Hepatocyte (in vitro differentiated cells): ENCODE data around the gene SLC22A23. TPM values are rescaled to one million over a fixed set of nuclear protein-coding genes. Genes with fewer than 3 reads are reported as not detected.

Experiments
- DNase-seq: peaks from one replicate; pipeline ENCODE4 v3.0.0-alpha.2; 2016; ENCODE audit warnings: low spot score
- H2AFZ ChIP-seq: fragments of 200-600 bp; sonication (generic); 2 replicates; pipeline ENCODE4 v1.6.0; 2016; ENCODE audit warnings: antibody characterized with exemption, mild to moderate bottlenecking
- H3K27ac ChIP-seq: fragments of 200-600 bp; sonication (generic); 2 replicates; pipeline ENCODE4 v1.5.1; 2016; ENCODE audit warnings: mild to moderate bottlenecking
- H3K27me3 ChIP-seq: fragments of 200-600 bp; sonication (generic); 2 replicates; pipeline ENCODE4 v1.6.1; 2016
- H3K36me3 ChIP-seq: fragments of 200-600 bp; sonication (generic); replicated peaks from 2 replicates; pipeline ENCODE4 v1.5.1; 2016; ENCODE audit warnings: low read depth; ENCODE audit not compliant: insufficient read depth
- H3K4me1 ChIP-seq: fragments of 200-600 bp; sonication (generic); 2 replicates; pipeline ENCODE4 v1.5.1; 2016; ENCODE audit warnings: mild to moderate bottlenecking, moderate library complexity; ENCODE audit not compliant: insufficient read depth
- H3K4me2 ChIP-seq: fragments of 200-600 bp; sonication (generic); 2 replicates; pipeline ENCODE4 v1.6.0; 2016
- H3K4me3 ChIP-seq: fragments of 200-600 bp; sonication (generic); 2 replicates; pipeline ENCODE4 v1.5.1; 2016; ENCODE audit warnings: mild to moderate bottlenecking
- H3K79me2 ChIP-seq: fragments of 200-600 bp; sonication (generic); 2 replicates; pipeline ENCODE4 v1.6.0; 2017; ENCODE audit warnings: mild to moderate bottlenecking
- H3K9me2 ChIP-seq: fragments of 200-600 bp; sonication (generic); replicated peaks from 2 replicates; pipeline ENCODE4 v1.6.0; 2017; ENCODE audit warnings: mild to moderate bottlenecking; ENCODE audit not compliant: insufficient read depth
- H3K9me3 ChIP-seq: fragments of 200-600 bp; sonication (generic); 2 replicates; pipeline ENCODE4 v1.5.1; 2016; ENCODE audit warnings: low read depth, mild to moderate bottlenecking
- H4K20me1 ChIP-seq: fragments of 200-600 bp; sonication (generic); 2 replicates; pipeline ENCODE4 v1.6.0; 2016; ENCODE audit warnings: mild to moderate bottlenecking; ENCODE audit not compliant: insufficient read depth, poor library complexity, severe bottlenecking
- EZH2 ChIP-seq: fragments of 200-600 bp; sonication (generic); IDR thresholded peaks from 2 replicates; pipeline ENCODE4 v1.6.1; 2016; ENCODE audit warnings: antibody characterized with exemption, mild to moderate bottlenecking, borderline replicate concordance
- EZH2phosphoT487 ChIP-seq: fragments of 200-600 bp; sonication (generic); IDR thresholded peaks from one replicate; pipeline ENCODE4 v1.6.1; 2018; ENCODE audit warnings: antibody characterized with exemption, mild to moderate bottlenecking, low read depth, moderate library complexity; ENCODE audit not compliant: unreplicated experiment, severe bottlenecking
- WGBS: methylation state at CpG from one replicate; pipeline ENCODE4 v1.1.6; 2016; ENCODE audit warnings: low lambda C conversion rate; ENCODE audit errors: missing lambda C conversion rate; 5-methylcytosine and 5-hydroxymethylcytosine counted together
- polyA plus RNA-seq: library from polyadenylated mRNA; unstranded; fragments of >200 nt; fragmentation: Nextera tagmentation; extraction: Ambion mirVana; gene quantifications from 2 replicates; pipeline ENCODE4 v1.2.1, GENCODE V29; 2016
- total RNA-seq: library from RNA; depleted of rRNA; stranded (reverse); fragments of >200 nt; gene quantifications from 2 replicates; pipeline ENCODE4 v1.2.3, GENCODE V29; 2014
- TF ChIP-seq, protein P1 (sequence below): fragments of 200-600 bp; sonication (generic); IDR thresholded peaks from 2 replicates; pipeline ENCODE4 v1.5.1; 2016; ENCODE audit warnings: antibody characterized with exemption, mild to moderate bottlenecking; ENCODE audit not compliant: poor library complexity

The SLC22A23 gene
- total and polyA plus RNA-seq, 2 experiments from 2014 or later: 14.3 to 14.8 TPM

DNA sequence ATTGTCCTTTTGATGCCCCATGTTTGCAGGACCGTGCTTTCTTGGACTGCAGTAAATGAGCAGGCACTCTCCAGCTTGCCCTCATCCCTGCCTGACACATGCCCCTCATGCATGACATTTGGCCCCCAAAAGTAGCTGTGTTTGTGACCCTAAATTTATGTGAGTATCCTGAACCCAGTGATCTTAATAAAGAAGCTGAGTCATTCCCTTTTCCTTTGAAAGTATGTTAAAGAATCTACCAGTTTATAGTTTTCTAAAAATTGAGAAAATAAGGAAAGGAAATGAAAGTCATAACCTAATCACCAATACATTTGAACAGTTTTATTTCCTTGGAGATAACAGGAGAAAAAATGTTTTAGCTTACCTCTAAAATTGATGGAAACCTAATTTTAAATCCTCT is 3.4 kb upstream of the SLC22A23 start:
- no peaks in the 10 kb centered on the region for H3K9me3 ChIP-seq
- DNase-seq: no peak
- H3K4me2 ChIP-seq: no peak overlapping the region
- no peaks in the 10 kb centered on the region for H3K9me2 ChIP-seq
- H3K4me3 ChIP-seq: no peak overlapping the region
- 76% methylated on average over 1 of the region's 1 CpG for WGBS
- no peak overlapping the region for H3K27ac ChIP-seq
- H3K4me1 ChIP-seq: no peaks in the 10 kb centered on the region
- H2AFZ ChIP-seq: no peak overlapping the region
- peaks cover 7% of the 10 kb centered on the region for H3K27me3 ChIP-seq
- no peaks in the 10 kb centered on the region for H4K20me1 ChIP-seq
- H3K36me3 ChIP-seq: no peaks in the 10 kb centered on the region
- H3K79me2 ChIP-seq: peaks cover 6% of the 10 kb centered on the region
- TF ChIP-seq EZH2phosphoT487 (no peak), EZH2 (no peak)
- TF ChIP-seq, protein P1, sequence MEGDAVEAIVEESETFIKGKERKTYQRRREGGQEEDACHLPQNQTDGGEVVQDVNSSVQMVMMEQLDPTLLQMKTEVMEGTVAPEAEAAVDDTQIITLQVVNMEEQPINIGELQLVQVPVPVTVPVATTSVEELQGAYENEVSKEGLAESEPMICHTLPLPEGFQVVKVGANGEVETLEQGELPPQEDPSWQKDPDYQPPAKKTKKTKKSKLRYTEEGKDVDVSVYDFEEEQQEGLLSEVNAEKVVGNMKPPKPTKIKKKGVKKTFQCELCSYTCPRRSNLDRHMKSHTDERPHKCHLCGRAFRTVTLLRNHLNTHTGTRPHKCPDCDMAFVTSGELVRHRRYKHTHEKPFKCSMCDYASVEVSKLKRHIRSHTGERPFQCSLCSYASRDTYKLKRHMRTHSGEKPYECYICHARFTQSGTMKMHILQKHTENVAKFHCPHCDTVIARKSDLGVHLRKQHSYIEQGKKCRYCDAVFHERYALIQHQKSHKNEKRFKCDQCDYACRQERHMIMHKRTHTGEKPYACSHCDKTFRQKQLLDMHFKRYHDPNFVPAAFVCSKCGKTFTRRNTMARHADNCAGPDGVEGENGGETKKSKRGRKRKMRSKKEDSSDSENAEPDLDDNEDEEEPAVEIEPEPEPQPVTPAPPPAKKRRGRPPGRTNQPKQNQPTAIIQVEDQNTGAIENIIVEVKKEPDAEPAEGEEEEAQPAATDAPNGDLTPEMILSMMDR: no peak

DNA sequence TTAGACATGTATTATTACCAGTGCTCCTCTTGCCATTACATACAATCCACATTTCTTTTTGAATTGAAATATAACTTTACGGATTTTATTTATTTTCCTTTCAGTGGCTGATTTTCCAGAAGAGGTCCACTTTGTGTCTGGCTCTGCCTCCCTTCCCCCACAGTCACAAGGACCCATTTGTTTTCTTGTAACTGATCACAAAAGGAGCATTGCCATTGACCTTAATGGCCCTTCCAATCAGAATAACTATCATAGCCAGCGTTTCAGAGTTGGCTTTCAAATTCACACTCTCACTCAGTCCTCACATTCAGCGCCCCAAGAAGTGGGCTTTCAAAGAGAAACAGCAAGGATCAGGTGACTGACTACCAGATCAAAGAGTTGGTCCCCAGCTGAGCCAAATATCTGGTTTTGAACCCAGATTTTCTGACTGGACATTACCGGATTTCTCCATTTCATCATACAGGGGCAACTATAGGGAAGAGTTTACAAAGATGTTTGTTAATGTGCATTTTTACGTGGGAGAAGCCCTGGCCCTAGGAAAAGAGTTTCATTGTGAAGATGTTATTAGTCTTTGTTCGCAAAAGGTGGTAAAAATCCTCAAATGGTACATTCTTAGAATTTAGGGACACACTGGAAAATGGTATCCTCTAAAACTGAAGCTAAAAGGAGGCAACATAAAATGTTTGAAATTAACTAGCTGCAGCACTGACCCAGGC is 2.0 kb upstream of the SLC22A23 start:
- Histone ChIP-seq H3K27me3 (peaks cover 7% of the 10 kb centered on the region), H3K9me2 (no peaks in the 10 kb centered on the region)

DNA sequence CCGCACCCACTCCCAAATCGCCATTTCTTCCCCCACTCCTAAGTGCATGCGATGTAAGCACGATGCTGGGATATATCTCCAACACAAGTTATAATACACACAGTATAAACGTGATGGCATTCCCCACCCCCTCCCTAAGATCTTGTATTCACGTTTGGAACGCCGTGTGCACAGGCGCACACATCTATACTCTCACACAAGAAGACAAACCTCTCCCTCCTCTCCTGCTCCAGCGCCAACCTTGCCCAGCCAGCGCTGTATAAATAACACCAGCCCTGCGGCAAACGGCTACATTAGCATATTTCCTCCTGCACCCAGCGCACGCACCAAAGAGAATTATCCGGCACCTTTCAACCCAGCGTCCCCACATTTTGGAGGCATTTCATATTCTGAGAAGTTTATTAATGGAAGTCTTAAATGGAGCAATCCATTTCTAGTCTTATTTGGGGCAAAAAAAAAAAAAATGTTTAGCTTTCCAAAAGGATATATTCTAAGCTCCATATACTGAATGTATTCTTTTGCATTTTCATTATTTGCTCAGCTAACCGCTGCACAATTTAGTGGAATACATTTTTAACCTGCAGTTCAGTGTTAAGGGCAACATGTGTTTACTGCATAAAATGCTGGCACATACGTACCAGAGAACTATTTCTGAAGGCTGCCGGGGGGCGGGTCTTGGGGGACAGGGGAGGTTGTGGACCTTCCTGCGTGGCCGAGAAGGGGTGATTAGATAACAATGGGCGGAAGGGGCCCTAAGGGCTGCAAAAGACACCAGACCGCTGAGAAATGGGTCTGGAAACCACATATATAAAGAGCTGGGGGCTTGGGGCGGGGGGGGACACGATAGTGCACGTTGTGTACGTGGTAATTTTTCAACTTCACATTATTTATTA is 1.1 kb upstream of the SLC22A23 start:
- WGBS: 17% methylated on average over 28 of the region's 29 CpGs
- H3K36me3 ChIP-seq: no peaks in the 10 kb centered on the region
- TF ChIP-seq EZH2 (no peak), EZH2phosphoT487 (no peak)
- TF ChIP-seq, protein P1: no peak
- H4K20me1 ChIP-seq: peaks cover 6% of the 10 kb centered on the region
- H3K27ac ChIP-seq: no peak overlapping the region
- H3K9me2 ChIP-seq: no peaks in the 10 kb centered on the region
- H3K27me3 ChIP-seq: peaks cover 7% of the 10 kb centered on the region
- H3K9me3 ChIP-seq: no peaks in the 10 kb centered on the region
- peak overlapping the region; percentile 100 for H3K4me2 ChIP-seq
- H2AFZ ChIP-seq: peak overlapping the region; percentile 95
- DNase-seq: peak; percentile 61
- H3K79me2 ChIP-seq: peaks cover 29% of the 10 kb centered on the region
- H3K4me3 ChIP-seq: peak overlapping the region; percentile 72
- H3K4me1 ChIP-seq: no peaks in the 10 kb centered on the region

More for the DNA sequence above, 2.0 kb upstream of the SLC22A23 start:
- no peaks in the 10 kb centered on the region for H3K9me3 ChIP-seq
- TF ChIP-seq EZH2phosphoT487: no peak
- TF ChIP-seq EZH2: no peak
- TF ChIP-seq, protein P1: no peak
- no peak overlapping the region for H2AFZ ChIP-seq
- DNase-seq: no peak
- WGBS: 66% methylated on average over 6 of the region's 6 CpGs
- H3K4me2 ChIP-seq: no peak overlapping the region
- no peaks in the 10 kb centered on the region for H3K36me3 ChIP-seq
- H3K27ac ChIP-seq: no peak overlapping the region
- H3K4me3 ChIP-seq: no peak overlapping the region
- H4K20me1 ChIP-seq: peaks cover 6% of the 10 kb centered on the region
- peaks cover 20% of the 10 kb centered on the region for H3K79me2 ChIP-seq
- no peaks in the 10 kb centered on the region for H3K4me1 ChIP-seq
